TTC549 (cell line): ENCODE measurements around the gene MYCN.

ENCODE experiments used
- FAIRE-seq: peaks from 2 replicates; lab custom pipeline; 2012; peaks lifted over from hg19 to GRCh38; lab: Jason Lieb, UNC

MYCN gene

GRCh38 chr2:15976354-15976753 is 36.0 kb downstream of the MYCN start:
- FAIRE-seq, result no peak

GRCh38 chr2:15979051-15979758 is 38.9 kb downstream of the MYCN start:
- no peak for FAIRE-seq

GRCh38 chr2:15979759-15980604 is 39.6 kb downstream of the MYCN start:
- no peak for FAIRE-seq

GRCh38 chr2:15980605-15981098 is 40.3 kb downstream of the MYCN start:
- no peak for FAIRE-seq

GRCh38 chr2:15981646-15982045 is 41.3 kb downstream of the MYCN start:
- FAIRE-seq, result no peak

GRCh38 chr2:15982285-15983044 is 42.1 kb downstream of the MYCN start:
- FAIRE-seq, result no peak

- FAIRE-seq, result no peak
These were observed 43.1 kb downstream of the MYCN start for GRCh38 chr2:15983496-15983895.

GRCh38 chr2:15984368-15985255 is 44.3 kb downstream of the MYCN start:
- no peak for FAIRE-seq

GRCh38 chr2:15985531-15985930 is 45.2 kb downstream of the MYCN start:
- FAIRE-seq, result no peak

- FAIRE-seq, result no peak
These were observed 45.8 kb downstream of the MYCN start for GRCh38 chr2:15986068-15986560.

GRCh38 chr2:15986644-15987043 is 46.3 kb downstream of the MYCN start:
- no peak for FAIRE-seq

GRCh38 chr2:15988733-15989132 is 48.4 kb downstream of the MYCN start:
- FAIRE-seq, result no peak

- no peak for FAIRE-seq
These were observed 49.2 kb downstream of the MYCN start for GRCh38 chr2:15989559-15989958.

GRCh38 chr2:15990151-15991101 is 50.1 kb downstream of the MYCN start:
- FAIRE-seq, result no peak

- no peak for FAIRE-seq
These were observed 50.9 kb downstream of the MYCN start for GRCh38 chr2:15991231-15991630.

- no peak for FAIRE-seq
These were observed 52.3 kb downstream of the MYCN start for GRCh38 chr2:15992457-15993231.

- FAIRE-seq, result no peak
These were observed 52.9 kb downstream of the MYCN start for GRCh38 chr2:15993232-15993610.

- FAIRE-seq, result no peak
These were observed 53.3 kb downstream of the MYCN start for GRCh38 chr2:15993666-15994065.

GRCh38 chr2:15995603-15996002 is 55.3 kb downstream of the MYCN start:
- no peak for FAIRE-seq
